Measurements from ENCODE around the gene OR14C36. TPM values are rescaled to one million over a fixed set of nuclear protein-coding genes. Genes with fewer than 3 reads are reported as not detected.
"Not testable (repeated sequence)": the region's sequence is repeated elsewhere in the genome, so short reads cannot be mapped to it uniquely, and the experiment has no call there.

Gene OR14C36
- not detected for total RNA-seq
- not detected for total RNA-seq (2013)

DNA sequence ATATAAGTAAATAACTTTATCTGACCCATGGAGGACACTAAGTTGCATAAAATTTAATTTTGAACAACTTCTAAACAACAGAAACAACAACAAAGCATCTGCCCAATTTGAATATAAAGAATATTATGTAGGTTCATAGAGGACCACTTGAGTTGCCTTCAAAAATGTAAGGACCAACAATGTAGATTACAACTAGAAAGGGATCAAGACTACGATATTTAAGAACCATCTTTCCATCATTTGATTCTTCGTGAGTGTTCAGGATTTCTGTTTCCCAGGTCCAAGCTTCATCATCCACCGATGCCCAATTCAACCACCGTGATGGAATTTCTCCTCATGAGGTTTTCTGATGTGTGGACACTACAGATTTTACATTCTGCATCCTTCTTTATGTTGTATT, at the start of gene OR14C36:
TSS of gene OR14C36 (plus strand) at position 301 of the 400 bp plus-strand sequence. CDS start at position 301, 0 bp downstream.
- H3K36me3 ChIP-seq (ENCODE audit: control insufficient read depth, insufficient read depth, low read length), result no peaks in the 10 kb centered on the region
- TF ChIP-seq, protein P1, sequence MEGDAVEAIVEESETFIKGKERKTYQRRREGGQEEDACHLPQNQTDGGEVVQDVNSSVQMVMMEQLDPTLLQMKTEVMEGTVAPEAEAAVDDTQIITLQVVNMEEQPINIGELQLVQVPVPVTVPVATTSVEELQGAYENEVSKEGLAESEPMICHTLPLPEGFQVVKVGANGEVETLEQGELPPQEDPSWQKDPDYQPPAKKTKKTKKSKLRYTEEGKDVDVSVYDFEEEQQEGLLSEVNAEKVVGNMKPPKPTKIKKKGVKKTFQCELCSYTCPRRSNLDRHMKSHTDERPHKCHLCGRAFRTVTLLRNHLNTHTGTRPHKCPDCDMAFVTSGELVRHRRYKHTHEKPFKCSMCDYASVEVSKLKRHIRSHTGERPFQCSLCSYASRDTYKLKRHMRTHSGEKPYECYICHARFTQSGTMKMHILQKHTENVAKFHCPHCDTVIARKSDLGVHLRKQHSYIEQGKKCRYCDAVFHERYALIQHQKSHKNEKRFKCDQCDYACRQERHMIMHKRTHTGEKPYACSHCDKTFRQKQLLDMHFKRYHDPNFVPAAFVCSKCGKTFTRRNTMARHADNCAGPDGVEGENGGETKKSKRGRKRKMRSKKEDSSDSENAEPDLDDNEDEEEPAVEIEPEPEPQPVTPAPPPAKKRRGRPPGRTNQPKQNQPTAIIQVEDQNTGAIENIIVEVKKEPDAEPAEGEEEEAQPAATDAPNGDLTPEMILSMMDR (IDR thresholded peaks at IDR 0.05), result no peak
- H3K27me3 ChIP-seq (ENCODE audit: control insufficient read depth, insufficient read depth, low read length), result no peaks in the 10 kb centered on the region
- H3K9me3 ChIP-seq (ENCODE audit: control insufficient read depth, insufficient read depth, low read length), result no peaks in the 10 kb centered on the region
- no peaks in the 10 kb centered on the region for H3K4me1 ChIP-seq (ENCODE audit: control insufficient read depth, insufficient read depth, low read length)
- no peak within 1 kb of the TSS for H3K4me3 Mint-ChIP-seq
- H3K27ac Mint-ChIP-seq, result no peak within 1 kb of the TSS
- DNase-seq (no peak), ATAC-seq (no peak)
- no peaks in the 10 kb centered on the region for H3K9me3 Mint-ChIP-seq
- intact Hi-C loops (cut with micrococcal nuclease), result no loop called here
- H3K36me3 Mint-ChIP-seq, result no peaks in the 10 kb centered on the region
- WGBS (ENCODE audit: insufficient coverage), result 85% methylated on average over 3 of the region's 4 CpGs
- no peak within 1 kb of the TSS for H3K4me3 ChIP-seq (ENCODE audit: low read length)
- peaks cover 0 to 3% of the 10 kb centered on the region in 2 donors for H3K27me3 Mint-ChIP-seq (ENCODE audit: low read depth in 2 of 2)
- no peaks in the 10 kb centered on the region for H3K4me1 Mint-ChIP-seq
- no peak within 1 kb of the TSS for H3K27ac ChIP-seq (ENCODE audit: low read length)

DNA sequence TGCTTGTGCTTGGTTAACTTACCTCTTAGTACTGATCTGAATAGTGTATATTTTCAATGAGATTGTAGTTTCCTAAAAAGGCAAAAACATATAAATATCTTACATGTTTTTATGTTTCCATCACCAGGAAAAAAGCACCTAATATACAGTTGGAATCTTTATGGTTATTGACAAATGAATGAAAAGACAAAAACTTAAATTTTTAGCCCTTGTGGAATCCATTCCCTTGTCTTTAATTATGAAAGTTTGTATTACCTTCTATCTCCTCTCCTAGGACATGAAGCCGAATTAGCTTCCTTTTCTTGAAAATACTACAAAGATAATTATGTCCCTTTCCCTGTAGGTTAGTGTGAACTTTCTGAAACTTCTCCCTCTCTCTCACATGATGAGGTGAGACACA, 45.3 kb upstream of the OR14C36 start, which contains the start of gene OR2T12:
TSS of gene OR2T12 (minus strand) at position 101 of the 400 bp plus-strand sequence. CDS start 7,846 bp downstream, outside the sequence.
- intact Hi-C loops (cut with micrococcal nuclease), result no loop called here
- TF ChIP-seq, protein P1 (IDR thresholded peaks at IDR 0.05), result no peak
- Mint-ChIP-seq H3K9me3 (peaks cover 3 to 10% of the 10 kb centered on the region in 2 donors), H3K27ac (no peak within 1 kb of the TSS), H3K4me3 (no peak within 1 kb of the TSS), H3K27me3 (ENCODE audit: low read depth in 2 of 2) (no peaks in the 10 kb centered on the region), H3K4me1 (no peaks in the 10 kb centered on the region), H3K36me3 (no peaks in the 10 kb centered on the region)
- ATAC-seq (no peak), DNase-seq (no peak)
- no peak within 1 kb of the TSS for H3K4me3 ChIP-seq (ENCODE audit: low read length)
- H3K9me3 ChIP-seq (ENCODE audit: control insufficient read depth, insufficient read depth, low read length), result no peaks in the 10 kb centered on the region
- no peaks in the 10 kb centered on the region for H3K4me1 ChIP-seq (ENCODE audit: control insufficient read depth, insufficient read depth, low read length)
- no CpG with 5 or more reads among the region's 1 CpG for WGBS (ENCODE audit: insufficient coverage)
- H3K36me3 ChIP-seq (ENCODE audit: control insufficient read depth, insufficient read depth, low read length), result no peaks in the 10 kb centered on the region
- no peak within 1 kb of the TSS for H3K27ac ChIP-seq (ENCODE audit: low read length)
- H3K27me3 ChIP-seq (ENCODE audit: control insufficient read depth, insufficient read depth, low read length), result no peaks in the 10 kb centered on the region

DNA sequence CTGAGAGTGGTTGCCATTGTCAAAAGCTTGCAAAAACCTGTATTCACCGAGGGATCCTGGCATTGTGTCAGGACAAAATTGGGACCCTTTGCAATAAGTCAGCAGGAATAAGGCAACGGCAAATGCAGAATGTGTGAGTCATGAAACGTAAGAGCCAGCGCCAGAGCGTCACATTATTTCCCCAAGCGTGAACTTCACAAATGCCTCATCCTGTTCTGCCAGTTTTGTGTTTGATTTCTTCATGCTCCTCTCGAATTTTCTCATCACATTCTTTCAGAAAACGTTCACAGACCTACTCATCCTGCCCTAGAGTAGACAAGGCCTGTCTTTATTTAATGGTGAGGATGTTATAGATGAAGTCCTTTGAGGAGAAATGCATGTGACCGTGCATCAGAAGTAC, 42.9 kb upstream of the OR14C36 start:
- H3K9me3 ChIP-seq (ENCODE audit: control insufficient read depth, insufficient read depth, low read length); H3K36me3 Mint-ChIP-seq; intact Hi-C loops (cut with micrococcal nuclease); H3K27ac Mint-ChIP-seq; H3K4me1 ChIP-seq (ENCODE audit: control insufficient read depth, insufficient read depth, low read length); DNase-seq; H3K36me3 ChIP-seq (ENCODE audit: control insufficient read depth, insufficient read depth, low read length); ATAC-seq; H3K4me1 Mint-ChIP-seq; H3K4me3 Mint-ChIP-seq; H3K27ac ChIP-seq (ENCODE audit: low read length); H3K4me3 ChIP-seq (ENCODE audit: low read length); H3K9me3 Mint-ChIP-seq; H3K27me3 Mint-ChIP-seq (ENCODE audit: low read depth in 2 of 2); H3K27me3 ChIP-seq (ENCODE audit: control insufficient read depth, insufficient read depth, low read length): not testable (repeated sequence)
- WGBS (ENCODE audit: insufficient coverage), result 90% methylated on average over 6 of the region's 9 CpGs

GRCh38 chr1:248306103-248306502, 42.5 kb upstream of the OR14C36 start:
- H3K4me1 Mint-ChIP-seq, result no peaks in the 10 kb centered on the region

DNA sequence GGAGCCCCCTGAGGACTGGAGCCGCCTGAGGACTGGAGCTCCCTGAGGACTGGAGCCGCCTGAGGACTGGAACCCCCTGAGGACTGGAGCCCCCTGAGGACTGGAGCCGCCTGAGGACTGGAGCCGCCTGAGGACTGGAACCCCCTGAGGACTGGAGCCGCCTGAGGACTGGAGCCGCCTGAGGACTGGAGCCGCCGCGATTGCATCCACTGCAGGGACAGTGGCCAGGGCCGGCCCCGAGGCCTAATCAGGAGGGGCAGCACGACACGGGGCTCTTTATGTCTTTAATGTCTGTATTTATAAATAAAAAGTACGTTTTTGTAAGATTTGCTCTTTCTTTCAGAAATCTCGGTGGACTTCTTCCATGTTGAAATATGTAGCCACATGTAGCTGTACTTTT, 41.8 kb upstream of the OR14C36 start:
- H3K36me3 Mint-ChIP-seq; H3K4me1 Mint-ChIP-seq; H3K27me3 ChIP-seq (ENCODE audit: control insufficient read depth, insufficient read depth, low read length); H3K9me3 ChIP-seq (ENCODE audit: control insufficient read depth, insufficient read depth, low read length); H3K9me3 Mint-ChIP-seq; H3K4me3 ChIP-seq (ENCODE audit: low read length); H3K27ac Mint-ChIP-seq; H3K36me3 ChIP-seq (ENCODE audit: control insufficient read depth, insufficient read depth, low read length); H3K4me1 ChIP-seq (ENCODE audit: control insufficient read depth, insufficient read depth, low read length); H3K27ac ChIP-seq (ENCODE audit: low read length); ATAC-seq; H3K27me3 Mint-ChIP-seq (ENCODE audit: low read depth in 2 of 2); intact Hi-C loops (cut with micrococcal nuclease); H3K4me3 Mint-ChIP-seq; DNase-seq: not testable (repeated sequence)
- 74% methylated on average over 15 of the region's 15 CpGs for WGBS (ENCODE audit: insufficient coverage)

More at GRCh38 chr1:248306103-248306502, 42.5 kb upstream of the OR14C36 start:
- TF ChIP-seq, protein P1 (IDR thresholded peaks at IDR 0.05), result no peak
- ATAC-seq (no peak), DNase-seq (no peak)
- Histone ChIP-seq H3K9me3 (ENCODE audit: control insufficient read depth, insufficient read depth, low read length) (no peaks in the 10 kb centered on the region), H3K4me3 (ENCODE audit: low read length) (no peak overlapping the region), H3K27ac (ENCODE audit: low read length) (no peak overlapping the region), H3K36me3 (ENCODE audit: control insufficient read depth, insufficient read depth, low read length) (no peaks in the 10 kb centered on the region), H3K27me3 (ENCODE audit: control insufficient read depth, insufficient read depth, low read length) (no peaks in the 10 kb centered on the region), H3K4me1 (ENCODE audit: control insufficient read depth, insufficient read depth, low read length) (no peaks in the 10 kb centered on the region)
- H3K4me3 Mint-ChIP-seq, result no peak overlapping the region
- WGBS (ENCODE audit: insufficient coverage), result 87% methylated on average over 19 of the region's 19 CpGs
- H3K36me3 Mint-ChIP-seq, result no peaks in the 10 kb centered on the region
- no peak overlapping the region for H3K27ac Mint-ChIP-seq
- intact Hi-C loops (cut with micrococcal nuclease), result no loop called here
- H3K9me3 Mint-ChIP-seq, result peaks cover 0 to 3% of the 10 kb centered on the region in 2 donors
- no peaks in the 10 kb centered on the region for H3K27me3 Mint-ChIP-seq (ENCODE audit: low read depth in 2 of 2)
